ENCODE data around the gene MAP3K14. TPM values are rescaled to one million over a fixed set of nuclear protein-coding genes. Genes with fewer than 3 reads are reported as not detected.

Gene MAP3K14
- total and polyA plus RNA-seq, 4 donors, result 1.2 to 7.8 (median 4.2) TPM

DNA sequence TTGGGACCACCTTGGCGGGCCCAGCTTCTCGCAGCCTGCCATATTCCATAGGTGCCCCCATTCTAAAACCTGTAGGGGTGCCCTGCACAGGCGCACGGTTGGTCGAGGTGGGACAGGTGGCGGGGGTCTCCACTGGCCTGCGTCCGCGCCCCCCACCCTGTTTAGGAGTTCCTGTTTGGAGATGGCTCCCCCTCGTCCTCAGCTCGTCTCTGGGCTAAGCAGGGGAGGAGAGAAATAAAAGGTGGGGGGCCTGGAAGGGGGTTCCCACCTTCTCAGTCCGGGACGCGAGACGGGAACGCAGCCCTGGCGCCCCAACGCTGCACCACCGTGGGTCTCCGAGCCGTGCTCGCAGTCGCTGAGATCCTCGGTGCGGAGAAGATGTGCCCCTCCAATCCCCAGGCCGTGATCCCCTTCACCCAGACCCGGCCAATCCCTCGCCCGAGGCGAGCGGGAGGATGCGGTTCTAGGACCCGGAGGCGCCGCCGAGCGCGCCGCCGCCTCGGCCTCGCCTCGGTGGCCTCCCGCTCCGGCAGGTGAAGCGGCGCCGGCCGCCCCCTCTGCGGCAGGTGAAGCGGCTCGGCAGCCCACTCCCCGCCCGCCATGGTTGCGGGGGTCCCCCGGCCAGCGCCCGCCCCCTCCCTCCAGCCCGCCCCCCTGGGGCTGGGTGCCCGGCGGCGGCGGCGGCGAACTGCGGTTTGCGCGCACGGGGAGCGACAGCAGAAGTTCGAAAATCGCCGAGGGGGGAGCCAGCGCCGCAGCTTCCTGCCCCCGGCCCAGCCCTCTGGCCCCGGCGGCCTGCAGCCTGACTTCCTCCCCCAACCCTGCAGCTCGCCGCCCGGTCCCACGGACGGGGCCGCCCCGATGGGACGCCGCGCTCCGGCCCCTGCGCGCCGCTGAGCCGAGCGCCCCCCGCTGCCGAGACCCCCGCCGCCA is 95.5 kb downstream of the MAP3K14 start, which contains the start of gene FMNL1:
FMNL1 (plus strand) TSS at position 805 of the 933 bp plus-strand sequence. CDS start 240 bp downstream, outside the sequence.
- Histone ChIP-seq H3K9ac (ENCODE audit: low read depth in 1 of 2, low read length in 2 of 2) (peak within 1 kb of the TSS; percentile 24 to 44), H3K27me3 (ENCODE audit: control insufficient read depth in 4 of 4, insufficient read depth in 4 of 4, low read length in 3 of 4) (no peaks in the 10 kb centered on the region), H3K4me1 (ENCODE audit: control insufficient read depth in 4 of 4, insufficient read depth in 4 of 4, low read length in 3 of 4) (peaks cover 0 to 9% (median 5%) of the 10 kb centered on the region in 4 donors), H3K27ac (ENCODE audit: low read depth in 1 of 2, low read length in 2 of 2) (peak within 1 kb of the TSS; percentile 63 to 64), H3K4me3 (ENCODE audit: low read depth in 1 of 3, low read length in 3 of 3) (peak within 1 kb of the TSS in 2 of 3 donors; percentile 42 to 55), H3K36me3 (ENCODE audit: control insufficient read depth in 4 of 4, insufficient read depth in 3 of 4, low read depth in 1 of 4, low read length in 3 of 4) (no peaks in the 10 kb centered on the region), H3K9me3 (ENCODE audit: control insufficient read depth in 4 of 4, low read length in 3 of 4) (no peaks in the 10 kb centered on the region)
- peak; percentile 32 for DNase-seq (ENCODE audit: low spot score)
- TF ChIP-seq, protein P1, sequence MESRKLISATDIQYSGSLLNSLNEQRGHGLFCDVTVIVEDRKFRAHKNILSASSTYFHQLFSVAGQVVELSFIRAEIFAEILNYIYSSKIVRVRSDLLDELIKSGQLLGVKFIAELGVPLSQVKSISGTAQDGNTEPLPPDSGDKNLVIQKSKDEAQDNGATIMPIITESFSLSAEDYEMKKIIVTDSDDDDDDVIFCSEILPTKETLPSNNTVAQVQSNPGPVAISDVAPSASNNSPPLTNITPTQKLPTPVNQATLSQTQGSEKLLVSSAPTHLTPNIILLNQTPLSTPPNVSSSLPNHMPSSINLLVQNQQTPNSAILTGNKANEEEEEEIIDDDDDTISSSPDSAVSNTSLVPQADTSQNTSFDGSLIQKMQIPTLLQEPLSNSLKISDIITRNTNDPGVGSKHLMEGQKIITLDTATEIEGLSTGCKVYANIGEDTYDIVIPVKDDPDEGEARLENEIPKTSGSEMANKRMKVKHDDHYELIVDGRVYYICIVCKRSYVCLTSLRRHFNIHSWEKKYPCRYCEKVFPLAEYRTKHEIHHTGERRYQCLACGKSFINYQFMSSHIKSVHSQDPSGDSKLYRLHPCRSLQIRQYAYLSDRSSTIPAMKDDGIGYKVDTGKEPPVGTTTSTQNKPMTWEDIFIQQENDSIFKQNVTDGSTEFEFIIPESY (IDR thresholded peaks at IDR 0.05), result no peak
- TF ChIP-seq JUND (IDR thresholded peaks at IDR 0.05), result no peak
- TF ChIP-seq, protein P2, sequence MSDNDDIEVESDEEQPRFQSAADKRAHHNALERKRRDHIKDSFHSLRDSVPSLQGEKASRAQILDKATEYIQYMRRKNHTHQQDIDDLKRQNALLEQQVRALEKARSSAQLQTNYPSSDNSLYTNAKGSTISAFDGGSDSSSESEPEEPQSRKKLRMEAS (IDR thresholded peaks at IDR 0.05), result no peak
- no peak for TF ChIP-seq HNF4A (conservative IDR thresholded peaks at IDR 0.05)
- TF ChIP-seq GABPA (IDR thresholded peaks at IDR 0.05 in 1 of 2, conservative IDR thresholded peaks at IDR 0.05 in 1 of 2), result no peak
- TF ChIP-seq FOXA2 (IDR thresholded peaks at IDR 0.05), result no peak
- TF ChIP-seq TAF1 (conservative IDR thresholded peaks at IDR 0.05), result no peak
- no peak for TF ChIP-seq HNF4G (IDR thresholded peaks at IDR 0.05)
- TF ChIP-seq, protein P3, sequence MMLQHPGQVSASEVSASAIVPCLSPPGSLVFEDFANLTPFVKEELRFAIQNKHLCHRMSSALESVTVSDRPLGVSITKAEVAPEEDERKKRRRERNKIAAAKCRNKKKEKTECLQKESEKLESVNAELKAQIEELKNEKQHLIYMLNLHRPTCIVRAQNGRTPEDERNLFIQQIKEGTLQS (IDR thresholded peaks at IDR 0.05), result no peak
- TF ChIP-seq, protein P4, sequence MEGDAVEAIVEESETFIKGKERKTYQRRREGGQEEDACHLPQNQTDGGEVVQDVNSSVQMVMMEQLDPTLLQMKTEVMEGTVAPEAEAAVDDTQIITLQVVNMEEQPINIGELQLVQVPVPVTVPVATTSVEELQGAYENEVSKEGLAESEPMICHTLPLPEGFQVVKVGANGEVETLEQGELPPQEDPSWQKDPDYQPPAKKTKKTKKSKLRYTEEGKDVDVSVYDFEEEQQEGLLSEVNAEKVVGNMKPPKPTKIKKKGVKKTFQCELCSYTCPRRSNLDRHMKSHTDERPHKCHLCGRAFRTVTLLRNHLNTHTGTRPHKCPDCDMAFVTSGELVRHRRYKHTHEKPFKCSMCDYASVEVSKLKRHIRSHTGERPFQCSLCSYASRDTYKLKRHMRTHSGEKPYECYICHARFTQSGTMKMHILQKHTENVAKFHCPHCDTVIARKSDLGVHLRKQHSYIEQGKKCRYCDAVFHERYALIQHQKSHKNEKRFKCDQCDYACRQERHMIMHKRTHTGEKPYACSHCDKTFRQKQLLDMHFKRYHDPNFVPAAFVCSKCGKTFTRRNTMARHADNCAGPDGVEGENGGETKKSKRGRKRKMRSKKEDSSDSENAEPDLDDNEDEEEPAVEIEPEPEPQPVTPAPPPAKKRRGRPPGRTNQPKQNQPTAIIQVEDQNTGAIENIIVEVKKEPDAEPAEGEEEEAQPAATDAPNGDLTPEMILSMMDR (IDR thresholded peaks at IDR 0.05; ENCODE audit: low read depth, low read length, missing input control), result no peak
- TF ChIP-seq, protein P5, sequence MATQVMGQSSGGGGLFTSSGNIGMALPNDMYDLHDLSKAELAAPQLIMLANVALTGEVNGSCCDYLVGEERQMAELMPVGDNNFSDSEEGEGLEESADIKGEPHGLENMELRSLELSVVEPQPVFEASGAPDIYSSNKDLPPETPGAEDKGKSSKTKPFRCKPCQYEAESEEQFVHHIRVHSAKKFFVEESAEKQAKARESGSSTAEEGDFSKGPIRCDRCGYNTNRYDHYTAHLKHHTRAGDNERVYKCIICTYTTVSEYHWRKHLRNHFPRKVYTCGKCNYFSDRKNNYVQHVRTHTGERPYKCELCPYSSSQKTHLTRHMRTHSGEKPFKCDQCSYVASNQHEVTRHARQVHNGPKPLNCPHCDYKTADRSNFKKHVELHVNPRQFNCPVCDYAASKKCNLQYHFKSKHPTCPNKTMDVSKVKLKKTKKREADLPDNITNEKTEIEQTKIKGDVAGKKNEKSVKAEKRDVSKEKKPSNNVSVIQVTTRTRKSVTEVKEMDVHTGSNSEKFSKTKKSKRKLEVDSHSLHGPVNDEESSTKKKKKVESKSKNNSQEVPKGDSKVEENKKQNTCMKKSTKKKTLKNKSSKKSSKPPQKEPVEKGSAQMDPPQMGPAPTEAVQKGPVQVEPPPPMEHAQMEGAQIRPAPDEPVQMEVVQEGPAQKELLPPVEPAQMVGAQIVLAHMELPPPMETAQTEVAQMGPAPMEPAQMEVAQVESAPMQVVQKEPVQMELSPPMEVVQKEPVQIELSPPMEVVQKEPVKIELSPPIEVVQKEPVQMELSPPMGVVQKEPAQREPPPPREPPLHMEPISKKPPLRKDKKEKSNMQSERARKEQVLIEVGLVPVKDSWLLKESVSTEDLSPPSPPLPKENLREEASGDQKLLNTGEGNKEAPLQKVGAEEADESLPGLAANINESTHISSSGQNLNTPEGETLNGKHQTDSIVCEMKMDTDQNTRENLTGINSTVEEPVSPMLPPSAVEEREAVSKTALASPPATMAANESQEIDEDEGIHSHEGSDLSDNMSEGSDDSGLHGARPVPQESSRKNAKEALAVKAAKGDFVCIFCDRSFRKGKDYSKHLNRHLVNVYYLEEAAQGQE (IDR thresholded peaks at IDR 0.05), result no peak
- TF ChIP-seq NR2F2 (IDR thresholded peaks at IDR 0.05), result no peak
- TF ChIP-seq RXRA (IDR thresholded peaks at IDR 0.05), result no peak
- TF ChIP-seq FOXA1 (IDR thresholded peaks at IDR 0.05), result no peak
- TF ChIP-seq RAD21 (IDR thresholded peaks at IDR 0.05), result no peak
- no peak for TF ChIP-seq YY1 (IDR thresholded peaks at IDR 0.05)
- TF ChIP-seq EGR1 (IDR thresholded peaks at IDR 0.05; ENCODE audit: low read depth in 2 of 2), result no peak
- no peak for TF ChIP-seq SP1 (IDR thresholded peaks at IDR 0.05)
- 5% methylated on average over 98 of the region's 98 CpGs for WGBS

All from liver (tissue), 9 donors.